H1 (cell line): ENCODE data around the gene WASF3. TPM values are rescaled to one million over a fixed set of nuclear protein-coding genes. Genes with fewer than 3 reads are reported as not detected.

Source experiments
- CTCF ChIA-PET: fragments of 300-600 bp; sonication (Branson Sonifier 250); formaldehyde crosslinking; loops from one replicate; lab custom pipeline; 2021; ENCODE audit not compliant: partially characterized antibody; lab: Charles Lee
- POLR2A ChIA-PET: fragments of 300-600 bp; sonication (Branson Sonifier 250); formaldehyde crosslinking; loops from one replicate; lab custom pipeline; 2021; ENCODE audit warnings: inconsistent platforms; ENCODE audit not compliant: partially characterized antibody; lab: Charles Lee
- DNase-seq, 2 experiments: peaks; one replicate each; pipeline versions ENCODE4 v3.0.0 to v3.0.0-alpha.2; 2010 to 2022; ENCODE audit warnings: low spot score in 2 of 2, low read depth in 1 of 2, mixed read lengths in 1 of 2
- FAIRE-seq: peaks from 2 replicates; lab custom pipeline; 2011; peaks lifted over from hg19 to GRCh38; lab: Jason Lieb, UNC
- H2AFZ ChIP-seq: 2 replicates; pipeline ENCODE4 v1.8.1; 2012; ENCODE audit warnings: low read length, inconsistent platforms
- H2AK5ac ChIP-seq: 2 replicates; pipeline ENCODE4 v1.6.1; 2013; ENCODE audit warnings: low read depth, low read length
- H2BK120ac ChIP-seq: replicated peaks from 2 replicates; pipeline ENCODE3; 2013; ENCODE audit warnings: low read depth, low read length, inconsistent platforms
- H2BK12ac ChIP-seq: 2 replicates; pipeline ENCODE4 v1.6.1; 2013; ENCODE audit warnings: low read depth, low read length
- H2BK15ac ChIP-seq: 2 replicates; pipeline ENCODE4 v1.6.1; 2013; ENCODE audit warnings: low read length
- H2BK20ac ChIP-seq: 2 replicates; pipeline ENCODE4 v1.6.1; 2013; ENCODE audit warnings: low read length
- H2BK5ac ChIP-seq: 2 replicates; pipeline ENCODE4 v1.6.1; 2013; ENCODE audit warnings: low read depth, low read length
- H3K14ac ChIP-seq: 2 replicates; pipeline ENCODE4 v1.6.1; 2013; ENCODE audit warnings: inconsistent platforms; ENCODE audit not compliant: insufficient read length
- H3K18ac ChIP-seq: 2 replicates; pipeline ENCODE4 v1.6.1; 2013; ENCODE audit warnings: low read length; ENCODE audit errors: extremely low read depth
- H3K23ac ChIP-seq: 2 replicates; pipeline ENCODE4 v1.6.1; 2013; ENCODE audit warnings: inconsistent platforms; ENCODE audit not compliant: insufficient read length
- H3K23me2 ChIP-seq: 2 replicates; pipeline ENCODE4 v1.6.1; 2013; ENCODE audit warnings: low read depth, low read length
- H3K27ac ChIP-seq: 2 replicates; pipeline ENCODE4 v1.6.1; 2011; ENCODE audit warnings: low read depth, low read length, inconsistent platforms
- H3K27me3 ChIP-seq, 4 experiments: replicated peaks in 1 of 4; 1 replicate in 1 of 4; 2 replicates in 3 of 4; pipeline versions ENCODE4 v1.6.1 to v1.8.1; 2011 to 2013; ENCODE audit warnings: low read length in 3 of 4, mild to moderate bottlenecking in 3 of 4, inconsistent platforms in 2 of 4, mixed read lengths in 2 of 4, moderate library complexity in 1 of 4; ENCODE audit not compliant: control insufficient read depth in 3 of 4, insufficient read depth in 3 of 4; ENCODE audit errors: extremely low read depth in 1 of 4
- H3K36me3 ChIP-seq, 4 experiments: 2 replicates each; pipeline versions ENCODE4 v1.6.1 to v1.8.1; 2011 to 2013; ENCODE audit warnings: mild to moderate bottlenecking in 4 of 4, low read length in 3 of 4, moderate library complexity in 2 of 4, control low read depth in 1 of 4, inconsistent platforms in 1 of 4; ENCODE audit not compliant: insufficient read depth in 4 of 4, control insufficient read depth in 2 of 4
- H3K4ac ChIP-seq: replicated peaks from 2 replicates; pipeline ENCODE3; 2013; ENCODE audit warnings: low read length, low read depth, mixed read lengths, inconsistent platforms; ENCODE audit not compliant: insufficient read length
- H3K4me1 ChIP-seq, 4 experiments: replicated peaks in 1 of 4; 1 replicate in 1 of 4; 2 replicates in 3 of 4; pipeline versions ENCODE4 v1.6.1 to v1.8.1; 2011 to 2013; ENCODE audit warnings: low read length in 3 of 4, inconsistent platforms in 2 of 4, mixed read lengths in 1 of 4; ENCODE audit not compliant: insufficient read depth in 4 of 4, control insufficient read depth in 3 of 4
- H3K4me2 ChIP-seq, 2 experiments: 2 replicates each; pipeline versions ENCODE4 v1.6.1 to v1.8.1; 2011 to 2013; ENCODE audit warnings: low read depth in 2 of 2, low read length in 2 of 2, control low read depth in 1 of 2, inconsistent platforms in 1 of 2, mild to moderate bottlenecking in 1 of 2; ENCODE audit not compliant: insufficient read depth in 1 of 2
- H3K4me3 ChIP-seq, 4 experiments: fragments of 200-600, 300-600 bp in 1 of 4; sonication (generic), shearing (Covaris generic), sonication (Bioruptor Twin) in 1 of 4; 2 replicates each; pipeline versions ENCODE4 v1.5.1 to v1.8.1; 2011 to 2016; ENCODE audit warnings: low read length in 4 of 4, low read depth in 3 of 4, control low read depth in 2 of 4, inconsistent platforms in 2 of 4, mild to moderate bottlenecking in 2 of 4, mixed read lengths in 1 of 4, moderate library complexity in 1 of 4; ENCODE audit not compliant: insufficient read depth in 2 of 4; ENCODE audit errors: extremely low read depth in 1 of 4
- H3K56ac ChIP-seq: replicated peaks from 2 replicates; pipeline ENCODE3; 2013; ENCODE audit warnings: low read depth, mild to moderate bottlenecking, mixed read lengths, low read length, inconsistent platforms; ENCODE audit not compliant: insufficient read length
- H3K79me1 ChIP-seq: 2 replicates; pipeline ENCODE4 v1.6.1; 2013; ENCODE audit warnings: low read depth, low read length, control low read depth
- H3K79me2 ChIP-seq, 2 experiments: 2 replicates each; pipeline versions ENCODE4 v1.6.1 to v1.8.1; 2012 to 2013; ENCODE audit warnings: low read length in 2 of 2, mild to moderate bottlenecking in 2 of 2, inconsistent platforms in 1 of 2; ENCODE audit not compliant: insufficient read depth in 2 of 2, control insufficient read depth in 1 of 2
- H3K9ac ChIP-seq, 4 experiments: replicated peaks in 1 of 4; 1 replicate in 1 of 4; 2 replicates in 3 of 4; pipeline versions ENCODE4 v1.6.1 to v1.8.1; 2011 to 2013; ENCODE audit warnings: low read depth in 3 of 4, low read length in 3 of 4, control low read depth in 2 of 4, mild to moderate bottlenecking in 2 of 4, moderate library complexity in 2 of 4, inconsistent platforms in 1 of 4; ENCODE audit errors: extremely low read depth in 1 of 4
- H3K9me3 ChIP-seq, 2 experiments: 2 replicates each; pipeline versions ENCODE4 v1.6.1 to v1.8.1; 2012 to 2013; ENCODE audit warnings: mild to moderate bottlenecking in 2 of 2, moderate library complexity in 2 of 2, control low read depth in 1 of 2, inconsistent platforms in 1 of 2, low read depth in 1 of 2, low read length in 1 of 2, mixed read lengths in 1 of 2; ENCODE audit not compliant: insufficient read depth in 2 of 2
- H4K20me1 ChIP-seq, 2 experiments: replicated peaks in 1 of 2; 2 replicates each; pipeline versions ENCODE3 to v1.8.1; 2011 to 2013; ENCODE audit warnings: inconsistent platforms in 2 of 2, low read length in 2 of 2, mild to moderate bottlenecking in 1 of 2; ENCODE audit not compliant: insufficient read depth in 2 of 2, control insufficient read depth in 1 of 2
- H4K5ac ChIP-seq: 2 replicates; pipeline ENCODE4 v1.6.1; 2013; ENCODE audit warnings: low read length, low read depth, mixed read lengths, inconsistent platforms; ENCODE audit not compliant: insufficient read length
- H4K8ac ChIP-seq: 2 replicates; pipeline ENCODE4 v1.8.0; 2013; ENCODE audit warnings: mild to moderate bottlenecking, moderate library complexity, low read length, inconsistent platforms; ENCODE audit not compliant: insufficient read depth; ENCODE audit errors: extremely low read depth
- H4K91ac ChIP-seq: replicated peaks from 2 replicates; pipeline ENCODE3; 2013; ENCODE audit warnings: low read length, mixed read lengths, inconsistent platforms; ENCODE audit not compliant: insufficient read length
- BACH1 ChIP-seq: IDR thresholded peaks from 2 replicates; pipeline ENCODE4 v1.6.1; 2012; ENCODE audit warnings: low read length, improper control_type of control experiment
- CTCF ChIP-seq, 3 experiments: IDR thresholded peaks; 1 replicate in 2 of 3; 2 replicates in 1 of 3; pipeline versions ENCODE4 v1.5.1 to v1.6.1; 2011; ENCODE audit warnings: low read length in 3 of 3, mild to moderate bottlenecking in 3 of 3, inconsistent platforms in 2 of 3, low read depth in 1 of 3, moderate library complexity in 1 of 3; ENCODE audit not compliant: insufficient read depth in 1 of 3; ENCODE audit errors: control extremely low read depth in 1 of 3
- HDAC6 ChIP-seq: IDR thresholded peaks from one replicate; pipeline ENCODE4 v1.7.1; 2012; ENCODE audit warnings: low read depth, mild to moderate bottlenecking, inconsistent platforms, low read length, moderate library complexity
- NRF1 ChIP-seq: IDR thresholded peaks from 2 replicates; pipeline ENCODE4 v1.6.1; 2011; ENCODE audit warnings: mild to moderate bottlenecking, low read depth, low read length, improper control_type of control experiment
- RFX5 ChIP-seq: IDR thresholded peaks from 2 replicates; pipeline ENCODE4 v1.6.1; 2011; ENCODE audit warnings: low read depth, low read length, improper control_type of control experiment, borderline replicate concordance
- SIN3A ChIP-seq, 2 experiments: IDR thresholded peaks in 1 of 2; conservative IDR thresholded peaks in 1 of 2; 2 replicates each; pipeline ENCODE4 v1.6.1; 2011 to 2012; ENCODE audit warnings: low read length in 2 of 2, improper control_type of control experiment in 1 of 2, low read depth in 1 of 2, mild to moderate bottlenecking in 1 of 2
- SP2 ChIP-seq: IDR thresholded peaks from 2 replicates; pipeline ENCODE4 v1.6.1; 2012; ENCODE audit warnings: mild to moderate bottlenecking, low read length, inconsistent platforms
- WGBS, 2 experiments: shearing (Covaris generic) in 1 of 2; methylation state at CpG; one replicate each; pipeline versions ENCODE4 v1.1.6 to v1.1.7; 2013 to 2015; ENCODE audit warnings: low lambda C conversion rate in 2 of 2, mixed read lengths in 2 of 2, inconsistent platforms in 1 of 2, low coverage in 1 of 2, missing lambda C conversion rate in 1 of 2; ENCODE audit not compliant: insufficient replicate concordance in 2 of 2, insufficient coverage in 1 of 2, insufficient read length in 1 of 2; ENCODE audit errors: extremely low coverage in 1 of 2, missing lambda C conversion rate in 1 of 2; 5-methylcytosine and 5-hydroxymethylcytosine counted together
- polyA plus RNA-seq, 7 experiments: library from polyadenylated mRNA; depleted of rRNA in 3 of 7; stranded (reverse) in 5 of 7; unstranded in 2 of 7; fragments of >200 nt in 5 of 7; fragments of 200-250 nt in 2 of 7; gene quantifications; 1 replicate in 5 of 7; 2 replicates in 1 of 7; 4 replicates in 1 of 7; pipeline versions ENCODE4 v1.2.1 to v1.2.3, GENCODE V29; 2011 to 2013; ENCODE audit warnings: missing spikeins in 2 of 7, mixed read lengths in 2 of 7
- total RNA-seq: library from RNA; stranded (reverse); fragmentation: NEBNext Ultra II Directional; extraction: Animal tissue kit (Norgen Biotek cat#: 25700); gene quantifications from 2 replicates; pipeline ENCODE4 v1.2.1, GENCODE V29; 2021

The WASF3 gene
- total and polyA plus RNA-seq, 2 of the 8 experiments (the other 6 are each of a cell fraction or from before 2014, with no cell fraction given) = 18.7 to 39.8 TPM

GRCh38 chr13:26601669-26602068, 44.2 kb downstream of the WASF3 start:
- Histone ChIP-seq H3K9me3 (peaks cover 0 to 4% of the 10 kb centered on the region in 2 experiments; a peak in 1 of 4 replicates), H4K8ac (no peak overlapping the region), H3K27me3 (no peaks in the 10 kb centered on the region), H3K56ac (no peak overlapping the region), H2BK120ac (no peak overlapping the region), H2BK20ac (no peak overlapping the region), H4K5ac (no peak overlapping the region), H4K91ac (no peak overlapping the region), H2BK5ac (no peak overlapping the region), H3K36me3 (no peaks in the 10 kb centered on the region), H3K23me2 (no peaks in the 10 kb centered on the region), H2AFZ (no peak overlapping the region), H3K4ac (no peak overlapping the region), H4K20me1 (peaks cover 0 to 2% of the 10 kb centered on the region in 2 experiments), H3K4me3 (no peak overlapping the region), H3K79me1 (peaks cover 2% of the 10 kb centered on the region; the same call in 1 of the 2 replicates), H3K27ac (no peak overlapping the region), H3K9ac (no peak overlapping the region), H3K4me2 (no peak overlapping the region), H2BK12ac (no peak overlapping the region), H3K4me1 (peaks cover 0 to 3% (median 0%) of the 10 kb centered on the region in 4 experiments; a peak in 1 of 7 replicates), H3K18ac (no peak overlapping the region), H2BK15ac (no peak overlapping the region), H3K79me2 (peaks cover 0 to 57% of the 10 kb centered on the region in 2 experiments; a peak in 3 of 4 replicates), H3K23ac (no peak overlapping the region), H3K14ac (no peak overlapping the region), H2AK5ac (no peak overlapping the region)
- FAIRE-seq (no peak), DNase-seq (no peak)
- no peak for TF ChIP-seq HDAC6
- TF ChIP-seq CTCF (IDR thresholded peaks at IDR 0.05; ENCODE audit: control extremely low read depth in 1 of 3, insufficient read depth in 1 of 3, low read depth in 1 of 3, low read length in 3 of 3) = peak in 1 of 3 experiments; percentile 26; a peak in 1 of 4 replicates
- no peak for TF ChIP-seq NRF1
- no peak for TF ChIP-seq BACH1
- no peak for TF ChIP-seq RFX5
- TF ChIP-seq SP2 = no peak
- TF ChIP-seq SIN3A (conservative IDR thresholded peaks at IDR 0.05 in 1 of 2, IDR thresholded peaks at IDR 0.05 in 1 of 2; ENCODE audit: low read depth in 1 of 2, low read length in 2 of 2) = no peak
- ChIA-PET CTCF (interaction anchor here (1.5 kb wide), 1 partner anchor 105 kb away, joined by 4 read pairs; no protein-coding TSS in a partner anchor), POLR2A (no interaction called here)
- WGBS, 2 experiments = 68% methylated on average over 2 of the region's 2 CpGs; no CpG with 5 or more reads in 1 of the 2 experiments
